ENCODE results near the gene CALML6.

- TF ChIP-seq POLR2AphosphoS5 (IDR thresholded peaks at IDR 0.05; ENCODE audit: borderline replicate concordance, low read depth, low read length): no peak
- TF ChIP-seq EZH2 (IDR thresholded peaks at IDR 0.05): no peak
- TF ChIP-seq FOXP2 (optimal IDR thresholded peaks at IDR 0.05; ENCODE audit: control extremely low read depth, extremely low read length, insufficient read depth): no peak
Measured at GRCh38 chr1:1959459-1959839, 44.4 kb downstream of the CALML6 start.

Measured in SK-N-MC (cell line).